Activated CD4-positive, alpha-beta memory T cell treated with anti-CD3 and anti-CD28 coated beads for 36 hours (primary cell): ENCODE data around the gene MCM5. TPM values are rescaled to one million over a fixed set of nuclear protein-coding genes. Genes with fewer than 3 reads are reported as not detected.

ENCODE experiments used
- CTCF ChIA-PET: fragments of 350-600 bp; sonication (Branson Sonifier 250); formaldehyde crosslinking; loops from one replicate; lab custom pipeline; 2021; ENCODE audit warnings: antibody characterized with exemption, inconsistent platforms; lab: Charles Lee
- POLR2A ChIA-PET: fragments of 350-600 bp; sonication (Branson Sonifier 250); formaldehyde crosslinking; loops from one replicate; lab custom pipeline; 2021; ENCODE audit warnings: antibody characterized with exemption; lab: Charles Lee
- DNase-seq: peaks from one replicate; pipeline ENCODE4 v3.0.0-alpha.2; 2020
- H3K27ac Mint-ChIP-seq: one replicate; pipeline ENCODE4 v1.8.0; 2021; ENCODE audit warnings: mixed read lengths
- H3K27me3 Mint-ChIP-seq: one replicate; pipeline ENCODE4 v1.8.0; 2021; ENCODE audit warnings: mixed read lengths
- H3K36me3 Mint-ChIP-seq: one replicate; pipeline ENCODE4 v1.8.0; 2021; ENCODE audit warnings: mixed read lengths
- H3K4me1 Mint-ChIP-seq: one replicate; pipeline ENCODE4 v1.8.0; 2021; ENCODE audit warnings: low read depth, mixed read lengths
- H3K4me3 Mint-ChIP-seq: one replicate; pipeline ENCODE4 v1.8.0; 2021; ENCODE audit warnings: mild to moderate bottlenecking, mixed read lengths
- H3K9me3 Mint-ChIP-seq: one replicate; pipeline ENCODE4 v1.8.0; 2021; ENCODE audit warnings: mixed read lengths
- intact Hi-C: fragments of 100-400 bp; cut with micrococcal nuclease; formaldehyde crosslinking; loops from one replicate; pipeline ENCODE4 v1.15.1; 2023
- total RNA-seq, 2 experiments: library from RNA; stranded (reverse); gene quantifications; one replicate each; pipeline ENCODE4 v1.2.3, GENCODE V29; 2021

MCM5 gene
- total RNA-seq, 2 experiments from 2014 or later: 265 to 266 TPM

DNA sequence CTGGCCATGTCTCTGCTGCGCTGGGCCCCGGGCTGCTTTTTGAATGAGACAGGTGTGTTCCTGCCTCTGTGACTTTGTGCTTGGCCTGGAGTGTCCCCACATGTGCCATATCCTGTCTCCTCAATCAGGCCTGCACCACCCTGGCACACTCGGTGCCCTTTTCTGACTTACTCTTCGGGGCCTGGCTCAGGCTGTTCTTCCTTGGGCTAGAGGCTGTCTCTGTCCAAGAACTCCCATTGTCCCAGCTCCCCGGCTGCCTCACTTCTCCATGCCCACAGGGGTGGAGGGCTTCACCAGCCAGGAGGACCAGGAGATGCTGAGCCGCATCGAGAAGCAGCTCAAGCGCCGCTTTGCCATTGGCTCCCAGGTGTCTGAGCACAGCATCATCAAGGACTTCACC, 23.0 kb downstream of the MCM5 start:
- CTCF ChIA-PET: no interaction called here
- no peaks in the 10 kb centered on the region for H3K27me3 Mint-ChIP-seq

DNA sequence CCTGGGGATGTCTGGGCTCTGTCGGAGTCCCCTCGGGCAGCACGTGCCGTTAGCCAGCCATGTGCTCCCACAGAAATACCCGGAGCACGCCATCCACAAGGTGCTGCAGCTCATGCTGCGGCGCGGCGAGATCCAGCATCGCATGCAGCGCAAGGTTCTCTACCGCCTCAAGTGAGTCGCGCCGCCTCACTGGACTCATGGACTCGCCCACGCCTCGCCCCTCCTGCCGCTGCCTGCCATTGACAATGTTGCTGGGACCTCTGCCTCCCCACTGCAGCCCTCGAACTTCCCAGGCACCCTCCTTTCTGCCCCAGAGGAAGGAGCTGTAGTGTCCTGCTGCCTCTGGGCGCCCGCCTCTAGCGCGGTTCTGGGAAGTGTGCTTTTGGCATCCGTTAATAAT, 24.1 kb downstream of the MCM5 start:
- DNase-seq: no peak
- no peaks in the 10 kb centered on the region for H3K27me3 Mint-ChIP-seq
- intact Hi-C loops: no loop called here
- H3K9me3 Mint-ChIP-seq: no peaks in the 10 kb centered on the region
- H3K27ac Mint-ChIP-seq: no peak overlapping the region
- H3K36me3 Mint-ChIP-seq: peaks cover 50% of the 10 kb centered on the region
- ChIA-PET CTCF (no interaction called here), POLR2A (no interaction called here)
- H3K4me3 Mint-ChIP-seq: no peak overlapping the region
- H3K4me1 Mint-ChIP-seq: no peaks in the 10 kb centered on the region

More for the DNA sequence above, 23.0 kb downstream of the MCM5 start:
- Mint-ChIP-seq H3K27ac (no peak overlapping the region), H3K36me3 (peaks cover 51% of the 10 kb centered on the region), H3K9me3 (no peaks in the 10 kb centered on the region), H3K4me3 (no peak overlapping the region), H3K4me1 (no peaks in the 10 kb centered on the region)
- DNase-seq: no peak
- POLR2A ChIA-PET: no interaction called here
- intact Hi-C loops: no loop called here

DNA sequence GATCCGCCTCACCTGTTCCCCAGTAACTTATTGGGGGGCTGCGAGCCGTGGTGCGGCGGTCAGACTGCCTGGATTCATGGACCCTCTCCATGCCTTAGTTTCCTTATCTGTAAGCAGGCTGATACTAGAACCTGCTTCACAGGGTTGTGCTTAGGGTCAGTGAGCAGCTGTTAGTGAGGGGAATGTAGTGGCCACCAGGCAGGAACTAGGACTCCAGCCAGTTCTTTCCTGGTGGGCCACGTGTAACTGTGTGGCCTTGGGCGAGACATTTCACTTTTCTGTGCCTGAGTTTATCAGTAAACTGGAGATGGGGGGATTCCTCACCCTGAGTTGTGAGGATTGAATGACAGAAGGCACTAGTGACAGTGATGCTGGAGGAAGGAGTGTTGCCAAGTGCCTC, 24.8 kb downstream of the MCM5 start:
- ChIA-PET POLR2A (no interaction called here), CTCF (no interaction called here)
- Mint-ChIP-seq H3K4me1 (no peaks in the 10 kb centered on the region), H3K4me3 (no peak overlapping the region), H3K36me3 (peaks cover 47% of the 10 kb centered on the region), H3K27me3 (no peaks in the 10 kb centered on the region), H3K27ac (no peak overlapping the region), H3K9me3 (no peaks in the 10 kb centered on the region)
- intact Hi-C loops: no loop called here
- no peak for DNase-seq

DNA sequence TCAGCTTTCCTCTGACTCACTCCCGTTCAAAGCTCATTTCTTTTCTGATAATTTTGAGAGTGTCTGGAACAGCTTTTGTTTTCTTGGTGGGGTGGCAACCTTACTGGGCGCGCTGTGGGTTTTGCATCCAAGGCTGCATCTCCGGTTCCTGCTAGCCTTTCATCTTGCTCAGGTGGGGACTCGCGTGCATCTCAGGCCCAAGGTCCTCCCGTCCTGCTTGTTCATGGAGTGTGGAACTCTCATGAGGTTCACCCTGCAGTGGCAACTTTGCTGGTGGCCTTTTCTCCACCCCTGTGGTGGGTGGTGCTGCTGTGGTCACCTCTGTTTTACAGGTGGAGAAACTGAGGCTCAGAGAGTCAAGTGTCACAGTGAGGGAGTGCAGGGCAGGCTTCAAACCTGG, 25.6 kb downstream of the MCM5 start:
- H3K9me3 Mint-ChIP-seq: no peaks in the 10 kb centered on the region
- CTCF ChIA-PET: interaction anchor here (0.6 kb wide), 1 partner anchor 74 kb away, joined by 3 read pairs; no protein-coding TSS in a partner anchor
- H3K36me3 Mint-ChIP-seq: peaks cover 51% of the 10 kb centered on the region
- H3K27me3 Mint-ChIP-seq: no peaks in the 10 kb centered on the region
- H3K4me3 Mint-ChIP-seq: no peak overlapping the region
- no peak for DNase-seq
- intact Hi-C loops: no loop called here
- no peaks in the 10 kb centered on the region for H3K4me1 Mint-ChIP-seq
- POLR2A ChIA-PET: no interaction called here
- H3K27ac Mint-ChIP-seq: no peak overlapping the region

DNA sequence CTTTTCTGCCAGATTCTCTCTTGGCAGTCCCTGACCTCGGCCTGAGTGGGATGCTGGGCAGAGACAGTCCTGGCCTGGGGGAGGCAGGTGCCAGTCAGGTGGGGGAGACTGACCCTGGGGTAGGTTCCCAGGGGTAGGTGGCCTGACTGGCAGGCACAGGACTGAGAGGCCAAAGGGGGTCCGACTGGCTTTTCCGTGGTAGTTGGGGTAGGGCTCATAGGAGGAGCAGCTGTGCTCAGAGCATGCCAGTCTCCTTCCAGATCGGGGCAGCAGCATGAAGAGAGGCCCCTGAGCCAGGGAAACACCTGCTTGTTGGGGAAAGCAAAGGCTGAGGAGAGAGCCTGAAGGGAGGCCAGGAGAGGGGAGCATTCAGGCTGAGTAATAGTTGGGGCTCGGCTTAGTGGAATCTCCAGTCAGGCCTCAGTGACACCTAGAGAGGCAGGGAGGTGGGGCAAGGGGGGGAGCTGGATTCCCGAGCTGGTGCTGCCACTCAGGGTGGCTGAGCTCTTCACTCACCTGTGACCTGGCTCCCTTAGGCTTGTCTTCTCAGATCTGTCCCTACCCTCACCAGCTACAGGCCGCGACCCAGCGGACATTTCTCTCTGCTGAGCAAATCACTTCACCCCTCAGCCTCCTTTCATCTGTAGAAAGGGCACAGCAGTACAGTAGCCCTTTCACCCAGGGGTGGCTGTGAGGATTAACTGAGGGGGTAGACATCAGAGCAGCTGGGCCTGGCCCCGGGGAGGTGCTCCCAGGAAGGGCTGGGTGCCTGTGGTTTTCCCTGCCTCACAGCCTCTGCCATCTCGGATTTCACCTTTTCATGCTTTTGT, 26.2 kb downstream of the MCM5 start:
- DNase-seq: no peak
- intact Hi-C loops: no loop called here
- H3K27ac Mint-ChIP-seq: no peak overlapping the region
- H3K4me3 Mint-ChIP-seq: no peak overlapping the region
- ChIA-PET CTCF (no interaction called here), POLR2A (interaction anchor here (1.1 kb wide), 1 partner anchor 18 kb away, joined by 3 read pairs; no protein-coding TSS in a partner anchor)
- no peaks in the 10 kb centered on the region for H3K27me3 Mint-ChIP-seq
- H3K9me3 Mint-ChIP-seq: no peaks in the 10 kb centered on the region
- peaks cover 54% of the 10 kb centered on the region for H3K36me3 Mint-ChIP-seq
- H3K4me1 Mint-ChIP-seq: no peaks in the 10 kb centered on the region

DNA sequence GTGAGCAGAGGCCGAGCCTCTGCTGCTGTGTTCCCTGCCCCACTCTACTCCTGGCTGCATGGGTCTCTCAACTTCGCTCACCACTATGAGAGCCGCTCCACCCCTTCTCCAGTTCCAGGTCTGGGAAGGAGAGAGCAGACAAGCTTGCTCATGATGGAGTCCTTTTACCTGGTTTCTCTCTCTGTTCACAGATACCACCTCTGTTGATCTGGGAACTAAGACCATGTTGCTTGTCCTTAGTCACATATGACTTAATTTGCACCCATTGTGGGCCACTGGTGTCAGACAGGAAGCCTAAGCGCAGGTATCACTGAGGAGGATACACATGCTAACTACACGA, 26.8 kb downstream of the MCM5 start:
- Mint-ChIP-seq H3K9me3 (peaks cover under 1% of the 10 kb centered on the region), H3K4me1 (no peaks in the 10 kb centered on the region), H3K27ac (no peak overlapping the region), H3K4me3 (no peak overlapping the region), H3K27me3 (no peaks in the 10 kb centered on the region), H3K36me3 (peaks cover 54% of the 10 kb centered on the region)
- no peak for DNase-seq
- ChIA-PET POLR2A (interaction anchor here (1.1 kb wide), 1 partner anchor 19 kb away, joined by 3 read pairs; no protein-coding TSS in a partner anchor), CTCF (interaction anchor here (0.7 kb wide), 1 partner anchor 94 kb away, joined by 5 read pairs; no protein-coding TSS in a partner anchor)
- intact Hi-C loops: no loop called here

DNA sequence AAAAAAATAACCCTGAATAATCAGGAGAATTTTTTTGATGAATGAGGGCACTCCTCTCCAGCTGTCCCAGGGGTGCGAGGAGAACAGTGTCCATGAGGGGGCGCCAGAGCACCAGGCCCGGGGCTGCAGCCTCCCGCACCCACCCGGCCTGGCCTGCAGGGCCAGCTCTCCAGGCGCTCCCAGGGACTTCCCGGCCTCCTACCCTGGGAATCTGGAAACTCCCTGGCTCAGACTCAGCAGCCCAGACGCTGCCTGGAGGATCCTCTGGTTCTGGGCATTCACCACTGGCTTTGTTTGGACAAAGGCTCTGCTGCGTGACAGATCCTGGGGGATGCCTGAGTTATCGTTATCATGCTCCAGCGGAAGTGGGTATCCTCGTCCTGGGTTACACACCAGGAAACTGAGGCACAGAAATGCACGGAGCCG, 31.0 kb downstream of the MCM5 start:
- Mint-ChIP-seq H3K27ac (no peak overlapping the region), H3K9me3 (peaks cover 13% of the 10 kb centered on the region)
- intact Hi-C loops: loop anchor here (2.0 kb wide), 1 partner anchor 152 kb away; no protein-coding TSS in a partner anchor

DNA sequence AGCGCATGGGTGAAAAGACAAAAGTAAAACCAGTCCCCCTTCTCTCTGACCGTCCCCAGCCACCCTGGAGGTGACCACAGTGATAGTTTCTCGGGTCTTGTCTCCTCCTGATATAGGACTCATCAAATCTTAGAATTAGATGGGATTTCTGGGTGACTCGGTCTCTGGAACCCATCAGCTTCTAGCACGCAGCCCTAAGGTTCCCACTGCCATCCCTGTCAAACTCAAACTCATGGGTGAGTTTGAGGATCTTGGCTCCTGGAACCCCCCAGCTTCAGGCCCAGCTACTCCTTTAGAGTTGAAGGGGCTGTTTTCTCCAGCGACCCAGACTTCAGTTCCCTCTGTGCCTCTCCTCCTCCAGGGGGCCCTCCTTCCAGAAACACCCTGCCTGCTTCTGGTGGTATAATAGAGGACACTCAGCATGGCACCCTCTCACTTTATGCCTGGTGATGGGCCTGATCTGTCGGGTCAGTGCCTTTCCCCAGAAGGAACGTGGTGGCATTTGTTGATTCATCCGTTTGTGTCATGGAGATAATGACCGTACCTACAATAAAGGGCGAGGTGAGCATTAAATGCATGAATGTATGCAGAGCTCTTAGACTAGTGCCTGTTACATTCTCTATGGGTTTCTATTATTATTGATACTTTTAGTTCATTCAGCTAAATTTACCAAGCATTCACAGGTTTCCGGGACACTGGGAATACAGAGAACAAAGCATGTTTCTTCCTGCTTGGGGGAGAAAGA, 31.7 kb downstream of the MCM5 start:
- Mint-ChIP-seq H3K9me3 (peaks cover 13% of the 10 kb centered on the region), H3K27me3 (no peaks in the 10 kb centered on the region), H3K27ac (no peak overlapping the region), H3K4me3 (no peak overlapping the region), H3K4me1 (no peaks in the 10 kb centered on the region), H3K36me3 (peaks cover 55% of the 10 kb centered on the region)
- intact Hi-C loops: loop anchor here (2.0 kb wide), 1 partner anchor 151 kb away; no protein-coding TSS in a partner anchor
- POLR2A ChIA-PET: no interaction called here
- no peak for DNase-seq
- CTCF ChIA-PET: interaction anchor here (0.6 to 3.7 kb wide), 13 partner anchors 13 to 189 kb away, joined by 3 to 41 read pairs (median 6); partner anchors contain the start of gene RASD2

More for the DNA sequence above, 31.0 kb downstream of the MCM5 start:
- H3K36me3 Mint-ChIP-seq: peaks cover 52% of the 10 kb centered on the region
- ChIA-PET POLR2A (interaction anchor here (1.1 kb wide), 1 partner anchor 167 kb away, joined by 4 read pairs; no protein-coding TSS in a partner anchor), CTCF (interaction anchor here (0.6 to 3.7 kb wide), 28 partner anchors 11 to 693 kb away, joined by 3 to 41 read pairs (median 4); partner anchors contain the start of gene RASD2)
- H3K27me3 Mint-ChIP-seq: no peaks in the 10 kb centered on the region
- peak; percentile 71 for DNase-seq
- no peaks in the 10 kb centered on the region for H3K4me1 Mint-ChIP-seq
- no peak overlapping the region for H3K4me3 Mint-ChIP-seq

DNA sequence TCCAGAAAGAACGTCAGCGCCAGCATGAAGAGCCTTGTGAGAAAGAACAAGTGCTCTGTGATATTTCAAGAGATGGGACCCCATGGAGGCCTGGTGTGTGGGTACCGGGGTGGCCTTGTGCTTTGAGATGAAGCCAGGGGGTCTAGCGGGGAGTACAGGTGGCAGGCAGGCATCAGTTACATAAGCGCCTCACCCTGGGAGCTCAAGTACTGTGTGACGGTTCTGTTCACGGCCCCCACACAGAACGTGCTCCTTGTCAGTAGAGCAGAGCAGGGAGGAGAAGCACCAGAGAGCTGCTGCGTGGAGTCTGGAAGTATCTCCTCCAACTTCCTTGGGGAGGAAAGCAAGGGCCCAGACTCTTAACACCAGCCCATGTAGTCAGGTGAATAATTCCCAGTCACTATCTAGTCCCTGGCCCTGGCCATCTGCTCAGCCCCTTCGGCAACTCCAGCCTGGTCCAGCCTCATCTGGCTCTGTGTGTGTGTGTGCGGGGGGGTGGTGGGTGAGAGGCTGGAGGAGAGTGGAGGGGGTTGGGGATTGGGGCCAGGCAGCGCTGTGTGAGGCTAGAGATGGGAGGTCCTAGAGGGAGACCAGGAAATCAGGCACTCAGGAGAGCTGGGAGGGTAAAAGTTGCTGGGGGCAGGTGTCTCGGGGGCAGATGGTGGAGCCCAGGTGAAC, 32.4 kb downstream of the MCM5 start:
- Mint-ChIP-seq H3K36me3 (peaks cover 55% of the 10 kb centered on the region), H3K27ac (no peak overlapping the region), H3K9me3 (peaks cover 13% of the 10 kb centered on the region), H3K4me3 (no peak overlapping the region), H3K4me1 (no peaks in the 10 kb centered on the region), H3K27me3 (no peaks in the 10 kb centered on the region)
- intact Hi-C loops: no loop called here
- POLR2A ChIA-PET: no interaction called here
- CTCF ChIA-PET: interaction anchor here (3.7 kb wide), 1 partner anchor 151 kb away, joined by 41 read pairs; no protein-coding TSS in a partner anchor
- DNase-seq: no peak

DNA sequence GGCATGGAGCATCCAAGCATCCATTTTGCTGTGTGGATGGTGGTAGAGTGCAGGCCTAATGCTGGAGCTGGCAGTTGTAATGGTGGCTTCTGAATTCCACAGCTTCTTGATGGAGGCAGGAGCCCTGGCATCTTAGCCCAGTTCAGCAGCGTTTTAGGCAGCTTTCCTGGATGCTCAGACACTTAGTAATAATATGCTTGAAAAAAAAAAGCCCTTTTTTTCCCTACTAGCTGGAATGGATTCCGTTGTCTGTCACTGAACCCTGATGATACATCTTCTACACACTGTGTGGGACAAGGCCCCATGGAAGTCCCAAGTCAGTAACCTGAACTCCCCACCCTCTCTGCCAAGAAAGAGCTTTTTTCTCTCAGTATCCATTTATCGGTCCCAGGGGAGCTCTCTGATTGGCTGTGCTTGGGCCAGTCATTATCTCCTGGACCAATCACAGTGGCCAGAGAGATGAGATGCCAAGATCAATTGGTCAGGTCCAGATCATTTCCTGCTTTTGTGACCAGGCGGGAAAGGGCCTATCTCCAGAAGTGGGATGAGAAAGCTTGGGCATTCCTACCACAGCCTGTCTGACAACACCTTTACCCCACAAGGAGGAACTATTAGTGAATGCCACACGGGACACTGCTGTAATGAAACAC, 34.2 kb downstream of the MCM5 start:
- no peak for DNase-seq

DNA sequence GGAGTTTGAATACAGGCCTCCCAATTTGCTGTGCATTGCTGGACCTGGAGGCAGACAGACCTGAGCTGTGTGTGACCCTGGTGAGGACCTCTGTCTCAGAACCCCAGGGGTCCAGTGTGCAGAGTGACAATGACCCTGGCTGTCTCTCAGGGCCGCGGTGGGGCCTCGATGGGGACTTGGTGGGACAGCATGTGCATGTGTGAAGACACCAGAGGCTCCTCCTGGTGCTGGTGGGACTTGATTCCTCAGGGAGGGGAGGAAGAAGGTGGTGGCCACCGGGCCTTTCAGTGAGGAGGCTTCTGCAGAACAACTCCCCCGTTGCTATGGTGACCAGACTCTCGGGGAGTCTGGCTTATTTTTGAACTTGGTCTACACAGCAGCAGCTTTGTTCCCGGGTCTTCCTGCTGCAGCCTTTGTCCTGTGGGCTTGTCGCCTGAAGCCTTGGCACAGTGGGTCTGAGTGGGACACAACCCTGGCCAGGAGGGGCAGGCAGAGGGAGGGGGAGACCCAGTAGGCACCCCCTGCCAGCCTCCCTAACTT, 35.3 kb downstream of the MCM5 start:
- Mint-ChIP-seq H3K4me1 (no peaks in the 10 kb centered on the region), H3K9me3 (peaks cover 13% of the 10 kb centered on the region), H3K27me3 (no peaks in the 10 kb centered on the region), H3K36me3 (peaks cover 66% of the 10 kb centered on the region), H3K27ac (no peak overlapping the region), H3K4me3 (no peak overlapping the region)
- no peak for DNase-seq
- ChIA-PET POLR2A (no interaction called here), CTCF (interaction anchor here (0.6 kb wide), 1 partner anchor 58 kb away, joined by 3 read pairs; no protein-coding TSS in a partner anchor)
- intact Hi-C loops: no loop called here

More for the DNA sequence above, 34.2 kb downstream of the MCM5 start:
- H3K27me3 Mint-ChIP-seq: no peaks in the 10 kb centered on the region
- H3K4me1 Mint-ChIP-seq: no peaks in the 10 kb centered on the region
- POLR2A ChIA-PET: no interaction called here
- intact Hi-C loops: no loop called here
- CTCF ChIA-PET: interaction anchor here (0.7 to 0.8 kb wide), 2 partner anchors 94 to 631 kb away, joined by 3 read pairs; no protein-coding TSS in a partner anchor
- no peak overlapping the region for H3K27ac Mint-ChIP-seq
- peaks cover 13% of the 10 kb centered on the region for H3K9me3 Mint-ChIP-seq
- no peak overlapping the region for H3K4me3 Mint-ChIP-seq
- peaks cover 72% of the 10 kb centered on the region for H3K36me3 Mint-ChIP-seq
